Measurements from ENCODE around the gene CACNA2D2. TPM values are rescaled to one million over a fixed set of nuclear protein-coding genes. Genes with fewer than 3 reads are reported as not detected.

Gene CACNA2D2
- total RNA-seq, 1 donor from 2014 or later: 1.00 TPM

GRCh38 chr3:50357481-50357880 lies 146.0 kb downstream of the CACNA2D2 start:
- peak overlapping the region; percentile 73 for H3K4me3 ChIP-seq (ENCODE audit: insufficient read depth, low read depth, low read length)
- TF ChIP-seq, protein P1, sequence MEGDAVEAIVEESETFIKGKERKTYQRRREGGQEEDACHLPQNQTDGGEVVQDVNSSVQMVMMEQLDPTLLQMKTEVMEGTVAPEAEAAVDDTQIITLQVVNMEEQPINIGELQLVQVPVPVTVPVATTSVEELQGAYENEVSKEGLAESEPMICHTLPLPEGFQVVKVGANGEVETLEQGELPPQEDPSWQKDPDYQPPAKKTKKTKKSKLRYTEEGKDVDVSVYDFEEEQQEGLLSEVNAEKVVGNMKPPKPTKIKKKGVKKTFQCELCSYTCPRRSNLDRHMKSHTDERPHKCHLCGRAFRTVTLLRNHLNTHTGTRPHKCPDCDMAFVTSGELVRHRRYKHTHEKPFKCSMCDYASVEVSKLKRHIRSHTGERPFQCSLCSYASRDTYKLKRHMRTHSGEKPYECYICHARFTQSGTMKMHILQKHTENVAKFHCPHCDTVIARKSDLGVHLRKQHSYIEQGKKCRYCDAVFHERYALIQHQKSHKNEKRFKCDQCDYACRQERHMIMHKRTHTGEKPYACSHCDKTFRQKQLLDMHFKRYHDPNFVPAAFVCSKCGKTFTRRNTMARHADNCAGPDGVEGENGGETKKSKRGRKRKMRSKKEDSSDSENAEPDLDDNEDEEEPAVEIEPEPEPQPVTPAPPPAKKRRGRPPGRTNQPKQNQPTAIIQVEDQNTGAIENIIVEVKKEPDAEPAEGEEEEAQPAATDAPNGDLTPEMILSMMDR (IDR thresholded peaks at IDR 0.05; ENCODE audit: insufficient read depth, low read depth, low read length): no peak
- no peak for TF ChIP-seq EZH2 (IDR thresholded peaks at IDR 0.05; ENCODE audit: insufficient read depth, low read length)
- Mint-ChIP-seq H3K27ac (ENCODE audit: unreplicated experiment) (no peak overlapping the region), H3K9me3 (ENCODE audit: unreplicated experiment) (no peaks in the 10 kb centered on the region), H3K4me1 (ENCODE audit: low read depth, unreplicated experiment) (peaks cover 22% of the 10 kb centered on the region), H3K4me3 (ENCODE audit: unreplicated experiment) (peak overlapping the region; percentile 90), H3K36me3 (ENCODE audit: low read depth, unreplicated experiment) (peaks cover 13% of the 10 kb centered on the region), H3K27me3 (ENCODE audit: low read depth, unreplicated experiment) (no peaks in the 10 kb centered on the region)
- FAIRE-seq (no peak), DNase-seq (ENCODE audit: low read depth) (no peak)
- peaks cover 65% of the 10 kb centered on the region for H3K79me2 ChIP-seq (ENCODE audit: insufficient read depth, low read length)
- H3K27ac ChIP-seq (ENCODE audit: low read depth, low read length): no peak overlapping the region
- H3K36me3 ChIP-seq (ENCODE audit: insufficient read depth, low read length): peaks cover 8% of the 10 kb centered on the region
- H3K27me3 ChIP-seq (ENCODE audit: insufficient read depth, low read length): no peaks in the 10 kb centered on the region
- no peak overlapping the region for H2AFZ ChIP-seq (ENCODE audit: low read depth, low read length)
- peak overlapping the region; percentile 98 for H3K4me2 ChIP-seq (ENCODE audit: low read length)
- peak overlapping the region; percentile 94 for H3K9ac ChIP-seq (ENCODE audit: low read length)
- no peaks in the 10 kb centered on the region for H3K9me3 ChIP-seq (ENCODE audit: insufficient read depth, low read depth, low read length)
- H3K4me1 ChIP-seq (ENCODE audit: insufficient read depth, low read length): peaks cover 35% of the 10 kb centered on the region
- peaks cover 62% of the 10 kb centered on the region for H4K20me1 ChIP-seq (ENCODE audit: insufficient read depth, low read length)

- FAIRE-seq (no peak), DNase-seq (ENCODE audit: low read depth) (no peak)
- TF ChIP-seq, protein P1 (IDR thresholded peaks at IDR 0.05; ENCODE audit: insufficient read depth, low read depth, low read length): no peak
- no peak for TF ChIP-seq EZH2 (IDR thresholded peaks at IDR 0.05; ENCODE audit: insufficient read depth, low read length)
- Histone ChIP-seq H3K4me2 (ENCODE audit: low read length) (peak overlapping the region; percentile 98), H3K79me2 (ENCODE audit: insufficient read depth, low read length) (peaks cover 71% of the 10 kb centered on the region), H3K9me3 (ENCODE audit: insufficient read depth, low read depth, low read length) (no peaks in the 10 kb centered on the region), H3K4me3 (ENCODE audit: insufficient read depth, low read depth, low read length) (peak overlapping the region; percentile 73), H4K20me1 (ENCODE audit: insufficient read depth, low read length) (peaks cover 68% of the 10 kb centered on the region), H3K9ac (ENCODE audit: low read length) (peak overlapping the region; percentile 94), H3K4me1 (ENCODE audit: insufficient read depth, low read length) (peaks cover 38% of the 10 kb centered on the region), H3K27ac (ENCODE audit: low read depth, low read length) (no peak overlapping the region), H3K27me3 (ENCODE audit: insufficient read depth, low read length) (no peaks in the 10 kb centered on the region), H3K36me3 (ENCODE audit: insufficient read depth, low read length) (peaks cover 8% of the 10 kb centered on the region), H2AFZ (ENCODE audit: low read depth, low read length) (no peak overlapping the region)
- H3K36me3 Mint-ChIP-seq (ENCODE audit: low read depth, unreplicated experiment): peaks cover 13% of the 10 kb centered on the region
- H3K27me3 Mint-ChIP-seq (ENCODE audit: low read depth, unreplicated experiment): no peaks in the 10 kb centered on the region
- H3K27ac Mint-ChIP-seq (ENCODE audit: unreplicated experiment): no peak overlapping the region
- H3K4me1 Mint-ChIP-seq (ENCODE audit: low read depth, unreplicated experiment): peaks cover 23% of the 10 kb centered on the region
- H3K9me3 Mint-ChIP-seq (ENCODE audit: unreplicated experiment): no peaks in the 10 kb centered on the region
- H3K4me3 Mint-ChIP-seq (ENCODE audit: unreplicated experiment): peak overlapping the region; percentile 90
These were observed 146.9 kb downstream of the CACNA2D2 start for GRCh38 chr3:50356553-50356952.

- Histone ChIP-seq H3K36me3 (ENCODE audit: insufficient read depth, low read length) (peaks cover 8% of the 10 kb centered on the region), H4K20me1 (ENCODE audit: insufficient read depth, low read length) (peaks cover 72% of the 10 kb centered on the region), H3K4me3 (ENCODE audit: insufficient read depth, low read depth, low read length) (peak overlapping the region; percentile 73), H3K79me2 (ENCODE audit: insufficient read depth, low read length) (peaks cover 76% of the 10 kb centered on the region), H3K27me3 (ENCODE audit: insufficient read depth, low read length) (no peaks in the 10 kb centered on the region), H3K4me2 (ENCODE audit: low read length) (peak overlapping the region; percentile 98), H3K9ac (ENCODE audit: low read length) (peak overlapping the region; percentile 1), H3K27ac (ENCODE audit: low read depth, low read length) (no peak overlapping the region), H3K9me3 (ENCODE audit: insufficient read depth, low read depth, low read length) (no peaks in the 10 kb centered on the region), H2AFZ (ENCODE audit: low read depth, low read length) (no peak overlapping the region), H3K4me1 (ENCODE audit: insufficient read depth, low read length) (peaks cover 44% of the 10 kb centered on the region)
- DNase-seq (ENCODE audit: low read depth) (no peak), FAIRE-seq (no peak)
- Mint-ChIP-seq H3K36me3 (ENCODE audit: low read depth, unreplicated experiment) (peaks cover 13% of the 10 kb centered on the region), H3K4me1 (ENCODE audit: low read depth, unreplicated experiment) (peaks cover 25% of the 10 kb centered on the region), H3K27me3 (ENCODE audit: low read depth, unreplicated experiment) (no peaks in the 10 kb centered on the region), H3K27ac (ENCODE audit: unreplicated experiment) (no peak overlapping the region), H3K4me3 (ENCODE audit: unreplicated experiment) (peak overlapping the region; percentile 90), H3K9me3 (ENCODE audit: unreplicated experiment) (no peaks in the 10 kb centered on the region)
- TF ChIP-seq, protein P1 (IDR thresholded peaks at IDR 0.05; ENCODE audit: insufficient read depth, low read depth, low read length): no peak
- no peak for TF ChIP-seq EZH2 (IDR thresholded peaks at IDR 0.05; ENCODE audit: insufficient read depth, low read length)
These were observed 147.4 kb downstream of the CACNA2D2 start for GRCh38 chr3:50355829-50356552.
